ENCODE results near the gene SH3RF1.
"Not testable (repeated sequence)": the region's sequence is repeated elsewhere in the genome, so short reads cannot be mapped to it uniquely, and the experiment has no call there.

SH3RF1 gene

DNA sequence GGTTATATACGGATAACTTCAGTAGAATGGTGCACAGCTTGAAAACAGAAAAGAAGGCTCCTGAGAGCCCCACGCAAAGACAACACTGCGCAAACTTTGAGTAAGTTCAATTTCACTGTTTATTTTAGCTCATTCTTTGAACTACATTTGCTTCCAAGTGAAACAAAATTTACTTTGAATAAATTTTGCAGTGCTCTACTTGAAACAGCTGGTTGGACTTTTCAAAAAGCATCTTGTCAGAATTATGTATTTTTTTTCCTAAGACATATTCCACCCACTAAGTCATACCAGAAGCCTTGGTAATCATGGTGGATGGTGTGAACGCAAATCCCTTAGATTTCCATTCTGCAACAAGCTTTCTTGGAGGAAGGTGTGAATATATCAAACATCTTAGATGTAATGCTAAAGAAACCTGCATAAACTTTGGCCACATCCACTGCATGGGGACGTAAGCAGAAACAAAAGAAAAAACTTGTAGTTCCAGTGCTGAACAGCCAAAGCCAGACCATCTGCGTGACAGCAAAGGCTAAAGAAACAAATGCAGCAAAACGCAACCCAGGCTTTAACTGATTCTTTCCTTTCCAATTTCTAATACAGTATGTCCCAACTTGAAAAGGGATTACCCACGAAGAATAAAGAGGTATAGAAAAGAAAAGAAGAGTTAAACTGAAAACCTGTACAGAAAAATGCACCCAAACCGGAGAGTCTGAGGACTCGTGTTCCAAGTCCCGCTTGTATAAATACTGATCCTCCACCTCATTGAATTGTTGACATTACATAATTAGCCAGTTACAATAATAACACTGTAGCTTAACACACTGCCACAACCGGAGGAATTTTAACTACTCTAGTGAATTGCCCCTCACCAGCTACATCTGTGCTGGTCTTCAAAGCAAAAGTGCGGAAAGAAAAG, 90.9 kb downstream of the SH3RF1 start:
- H3K9me2 ChIP-seq (replicated peaks; ENCODE audit: control insufficient read depth, low read length): no peaks in the 10 kb centered on the region
- no peaks in the 10 kb centered on the region for H3K79me2 ChIP-seq (ENCODE audit: control insufficient read depth, low read length)
- TF ChIP-seq, protein P1, sequence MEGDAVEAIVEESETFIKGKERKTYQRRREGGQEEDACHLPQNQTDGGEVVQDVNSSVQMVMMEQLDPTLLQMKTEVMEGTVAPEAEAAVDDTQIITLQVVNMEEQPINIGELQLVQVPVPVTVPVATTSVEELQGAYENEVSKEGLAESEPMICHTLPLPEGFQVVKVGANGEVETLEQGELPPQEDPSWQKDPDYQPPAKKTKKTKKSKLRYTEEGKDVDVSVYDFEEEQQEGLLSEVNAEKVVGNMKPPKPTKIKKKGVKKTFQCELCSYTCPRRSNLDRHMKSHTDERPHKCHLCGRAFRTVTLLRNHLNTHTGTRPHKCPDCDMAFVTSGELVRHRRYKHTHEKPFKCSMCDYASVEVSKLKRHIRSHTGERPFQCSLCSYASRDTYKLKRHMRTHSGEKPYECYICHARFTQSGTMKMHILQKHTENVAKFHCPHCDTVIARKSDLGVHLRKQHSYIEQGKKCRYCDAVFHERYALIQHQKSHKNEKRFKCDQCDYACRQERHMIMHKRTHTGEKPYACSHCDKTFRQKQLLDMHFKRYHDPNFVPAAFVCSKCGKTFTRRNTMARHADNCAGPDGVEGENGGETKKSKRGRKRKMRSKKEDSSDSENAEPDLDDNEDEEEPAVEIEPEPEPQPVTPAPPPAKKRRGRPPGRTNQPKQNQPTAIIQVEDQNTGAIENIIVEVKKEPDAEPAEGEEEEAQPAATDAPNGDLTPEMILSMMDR (IDR thresholded peaks at IDR 0.05; ENCODE audit: low read depth, low read length, poor library complexity, severe bottlenecking): no peak
- no peak for TF ChIP-seq EZH2phosphoT487 (IDR thresholded peaks at IDR 0.05; ENCODE audit: borderline replicate concordance, low read length)

DNA sequence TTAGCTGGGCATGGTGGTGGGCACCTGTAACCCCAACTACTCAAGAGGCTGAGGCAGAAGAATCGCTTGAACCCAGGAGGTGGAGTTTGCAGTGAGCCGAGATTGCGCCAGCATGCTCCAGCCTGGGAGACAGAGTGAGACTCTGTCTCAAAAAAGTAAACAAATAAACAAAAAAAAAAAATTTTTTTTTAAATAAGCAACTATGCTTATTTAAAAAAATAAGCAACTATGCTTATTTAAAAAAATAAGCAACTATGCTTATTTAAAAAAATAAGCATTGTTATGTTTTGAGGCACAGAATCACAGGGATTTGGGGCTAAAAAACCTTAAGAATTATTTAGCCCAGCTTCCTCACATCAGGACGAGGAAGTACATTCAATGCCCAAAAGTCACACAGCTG, 92.7 kb downstream of the SH3RF1 start:
- H3K4me3 ChIP-seq (ENCODE audit: low read length); H3K27me3 ChIP-seq (ENCODE audit: control insufficient read depth, low read length); H3K36me3 ChIP-seq (ENCODE audit: control insufficient read depth, low read length); H3K9me2 ChIP-seq (replicated peaks; ENCODE audit: control insufficient read depth, low read length); H3K4me1 ChIP-seq (ENCODE audit: control insufficient read depth, low read length); H3F3A ChIP-seq (ENCODE audit: control insufficient read depth, insufficient read depth); H4K20me1 ChIP-seq (ENCODE audit: control insufficient read depth, insufficient read depth, low read depth, low read length); H3K27ac ChIP-seq (ENCODE audit: low read depth, low read length); H3K9me3 ChIP-seq (ENCODE audit: control insufficient read depth, insufficient read depth, low read length); H3K79me2 ChIP-seq (ENCODE audit: control insufficient read depth, low read length); H3K4me2 ChIP-seq (ENCODE audit: low read length): not testable (repeated sequence)

More for the DNA sequence above, 90.9 kb downstream of the SH3RF1 start:
- H3K27ac ChIP-seq (ENCODE audit: low read depth, low read length): no peak overlapping the region
- H3K36me3 ChIP-seq (ENCODE audit: control insufficient read depth, low read length): no peaks in the 10 kb centered on the region
- H3K4me3 ChIP-seq (ENCODE audit: low read length): no peak overlapping the region
- no peaks in the 10 kb centered on the region for H3K27me3 ChIP-seq (ENCODE audit: control insufficient read depth, low read length)
- no peaks in the 10 kb centered on the region for H3K4me1 ChIP-seq (ENCODE audit: control insufficient read depth, low read length)
- no peaks in the 10 kb centered on the region for H4K20me1 ChIP-seq (ENCODE audit: control insufficient read depth, insufficient read depth, low read depth, low read length)
- H3F3A ChIP-seq (ENCODE audit: control insufficient read depth, insufficient read depth): no peaks in the 10 kb centered on the region
- H3K4me2 ChIP-seq (ENCODE audit: low read length): no peak overlapping the region
- no peaks in the 10 kb centered on the region for H3K9me3 ChIP-seq (ENCODE audit: control insufficient read depth, insufficient read depth, low read length)

DNA sequence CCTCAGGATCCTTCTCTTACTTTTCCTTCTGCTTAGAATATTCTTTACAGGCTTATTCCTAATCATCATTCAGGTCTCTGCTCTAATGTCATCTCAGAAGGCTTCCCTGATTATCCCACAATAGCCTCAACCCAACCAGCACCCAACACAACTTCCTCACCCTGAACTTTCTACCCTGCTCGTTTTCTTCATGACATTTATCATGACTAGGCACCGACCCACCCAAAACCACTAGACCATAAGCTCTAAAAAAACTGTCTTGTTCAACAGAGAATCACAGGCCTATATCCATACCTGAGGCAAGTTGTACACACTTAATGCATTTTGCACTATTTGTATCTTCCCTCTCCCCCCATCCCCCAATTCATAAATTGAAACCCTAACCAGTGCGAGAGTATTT, 95.3 kb downstream of the SH3RF1 start:
- Histone ChIP-seq H3K4me2 (ENCODE audit: low read length) (no peak overlapping the region), H3K4me1 (ENCODE audit: control insufficient read depth, low read length) (no peaks in the 10 kb centered on the region), H4K20me1 (ENCODE audit: control insufficient read depth, insufficient read depth, low read depth, low read length) (no peaks in the 10 kb centered on the region), H3K79me2 (ENCODE audit: control insufficient read depth, low read length) (no peaks in the 10 kb centered on the region), H3K27me3 (ENCODE audit: control insufficient read depth, low read length) (no peaks in the 10 kb centered on the region), H3K9me2 (replicated peaks; ENCODE audit: control insufficient read depth, low read length) (no peaks in the 10 kb centered on the region), H3K4me3 (ENCODE audit: low read length) (no peak overlapping the region), H3K36me3 (ENCODE audit: control insufficient read depth, low read length) (no peaks in the 10 kb centered on the region), H3K27ac (ENCODE audit: low read depth, low read length) (no peak overlapping the region), H3K9me3 (ENCODE audit: control insufficient read depth, insufficient read depth, low read length) (no peaks in the 10 kb centered on the region), H3F3A (ENCODE audit: control insufficient read depth, insufficient read depth) (no peaks in the 10 kb centered on the region)
- TF ChIP-seq, protein P1 (IDR thresholded peaks at IDR 0.05; ENCODE audit: low read depth, low read length, poor library complexity, severe bottlenecking): no peak
- TF ChIP-seq EZH2phosphoT487 (IDR thresholded peaks at IDR 0.05; ENCODE audit: borderline replicate concordance, low read length): no peak

DNA sequence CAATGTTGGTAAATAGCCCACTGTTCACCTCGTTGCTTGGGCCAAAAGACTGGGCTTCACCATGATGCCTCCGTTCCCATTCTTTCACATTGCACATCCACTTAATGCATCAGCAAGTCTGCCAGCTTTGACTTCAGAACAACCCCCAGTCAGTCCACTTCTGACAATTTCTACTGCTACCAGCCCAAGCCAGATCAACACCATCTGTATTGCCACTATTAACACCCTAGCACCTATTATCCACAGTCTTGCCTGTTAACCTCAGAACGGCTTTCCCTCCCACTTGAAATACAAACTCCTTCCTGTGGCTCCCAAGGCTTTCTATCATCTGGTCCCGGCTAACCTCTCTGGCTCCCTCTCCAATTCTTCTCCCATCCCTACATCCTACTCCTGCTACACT, 95.7 kb downstream of the SH3RF1 start:
- Histone ChIP-seq H3K79me2 (ENCODE audit: control insufficient read depth, low read length) (no peaks in the 10 kb centered on the region), H3K27ac (ENCODE audit: low read depth, low read length) (no peak overlapping the region), H3K36me3 (ENCODE audit: control insufficient read depth, low read length) (no peaks in the 10 kb centered on the region), H3K27me3 (ENCODE audit: control insufficient read depth, low read length) (no peaks in the 10 kb centered on the region), H3K9me3 (ENCODE audit: control insufficient read depth, insufficient read depth, low read length) (no peaks in the 10 kb centered on the region), H3K9me2 (replicated peaks; ENCODE audit: control insufficient read depth, low read length) (no peaks in the 10 kb centered on the region), H3K4me3 (ENCODE audit: low read length) (no peak overlapping the region), H3K4me2 (ENCODE audit: low read length) (no peak overlapping the region), H3K4me1 (ENCODE audit: control insufficient read depth, low read length) (no peaks in the 10 kb centered on the region), H3F3A (ENCODE audit: control insufficient read depth, insufficient read depth) (no peaks in the 10 kb centered on the region), H4K20me1 (ENCODE audit: control insufficient read depth, insufficient read depth, low read depth, low read length) (no peaks in the 10 kb centered on the region)
- TF ChIP-seq, protein P1 (IDR thresholded peaks at IDR 0.05; ENCODE audit: low read depth, low read length, poor library complexity, severe bottlenecking): no peak
- TF ChIP-seq EZH2phosphoT487 (IDR thresholded peaks at IDR 0.05; ENCODE audit: borderline replicate concordance, low read length): no peak

All from DOHH2 (cell line).